ENCODE data around the gene PRDM2.

DNA sequence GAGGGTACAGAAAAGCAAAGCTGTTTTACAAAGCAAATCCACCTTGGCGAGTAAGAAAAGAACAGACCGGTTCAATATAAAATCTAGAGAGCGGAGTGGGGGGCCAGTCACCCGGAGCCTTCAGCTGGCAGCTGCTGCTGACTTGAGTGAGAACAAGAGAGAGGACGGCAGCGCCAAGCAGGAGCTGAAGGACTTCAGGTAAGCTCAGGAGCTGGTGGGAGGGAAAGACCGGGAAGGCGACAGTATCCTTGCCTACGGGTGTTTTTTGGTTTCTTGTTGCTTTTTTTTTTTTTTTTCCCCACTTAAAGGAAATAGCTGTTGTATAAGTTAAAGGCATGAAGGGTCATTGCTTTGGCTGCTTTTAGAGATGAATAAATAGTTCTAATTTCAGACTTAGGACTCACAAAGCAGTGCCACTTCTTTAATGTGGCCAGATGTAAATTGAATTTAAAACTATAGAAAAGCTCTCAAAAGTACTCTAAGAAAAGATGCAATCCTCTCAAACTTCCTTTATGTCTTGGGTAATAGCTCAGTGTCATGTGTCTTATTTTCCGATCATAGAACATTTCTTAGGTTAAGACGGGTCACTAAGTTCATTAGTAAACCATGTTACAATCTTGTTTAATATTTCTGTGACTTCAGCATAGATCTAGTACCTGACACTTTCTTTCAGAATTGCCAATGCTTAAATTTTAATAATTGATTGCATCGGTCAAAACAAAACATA, 82.8 kb downstream of the PRDM2 start:
- no peak for TF ChIP-seq POLR2A (IDR thresholded peaks at IDR 0.05)
- TF ChIP-seq, protein P1, sequence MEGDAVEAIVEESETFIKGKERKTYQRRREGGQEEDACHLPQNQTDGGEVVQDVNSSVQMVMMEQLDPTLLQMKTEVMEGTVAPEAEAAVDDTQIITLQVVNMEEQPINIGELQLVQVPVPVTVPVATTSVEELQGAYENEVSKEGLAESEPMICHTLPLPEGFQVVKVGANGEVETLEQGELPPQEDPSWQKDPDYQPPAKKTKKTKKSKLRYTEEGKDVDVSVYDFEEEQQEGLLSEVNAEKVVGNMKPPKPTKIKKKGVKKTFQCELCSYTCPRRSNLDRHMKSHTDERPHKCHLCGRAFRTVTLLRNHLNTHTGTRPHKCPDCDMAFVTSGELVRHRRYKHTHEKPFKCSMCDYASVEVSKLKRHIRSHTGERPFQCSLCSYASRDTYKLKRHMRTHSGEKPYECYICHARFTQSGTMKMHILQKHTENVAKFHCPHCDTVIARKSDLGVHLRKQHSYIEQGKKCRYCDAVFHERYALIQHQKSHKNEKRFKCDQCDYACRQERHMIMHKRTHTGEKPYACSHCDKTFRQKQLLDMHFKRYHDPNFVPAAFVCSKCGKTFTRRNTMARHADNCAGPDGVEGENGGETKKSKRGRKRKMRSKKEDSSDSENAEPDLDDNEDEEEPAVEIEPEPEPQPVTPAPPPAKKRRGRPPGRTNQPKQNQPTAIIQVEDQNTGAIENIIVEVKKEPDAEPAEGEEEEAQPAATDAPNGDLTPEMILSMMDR (IDR thresholded peaks at IDR 0.05): no peak
